A673 (cell line): ENCODE measurements around the gene PGLYRP2. TPM values are rescaled to one million over a fixed set of nuclear protein-coding genes. Genes with fewer than 3 reads are reported as not detected.
"Not testable (repeated sequence)": the region's sequence is repeated elsewhere in the genome, so short reads cannot be mapped to it uniquely, and the experiment has no call there.

Source experiments
- BruUV-seq: library from RNA; stranded (reverse); fragments of 400-500 nt; replicated peaks from 2 replicates; lab custom pipeline; 2021; lab: Mats Ljungman, UMichigan
- CTCF ChIA-PET: fragments of 300-600 bp; sonication (Branson Sonifier 250); formaldehyde crosslinking; loops from one replicate; lab custom pipeline; 2022; ENCODE audit warnings: antibody characterized with exemption; lab: Charles Lee
- POLR2A ChIA-PET: fragments of 300-600 bp; sonication (Branson Sonifier 250); formaldehyde crosslinking; loops from one replicate; lab custom pipeline; 2022; ENCODE audit warnings: antibody characterized with exemption; ENCODE audit not compliant: low non-redundant PET; lab: Charles Lee
- DNase-seq: peaks from one replicate; pipeline ENCODE4 v3.0.0-alpha.2; 2015; ENCODE audit warnings: low spot score
- H3K27ac ChIP-seq: fragments of 200-600 bp; sonication (generic); 2 replicates; pipeline ENCODE4 v1.5.1; 2016; ENCODE audit warnings: mixed run types, low read depth, mild to moderate bottlenecking, mixed read lengths, antibody characterized with exemption, low read length; ENCODE audit not compliant: poor library complexity, severe bottlenecking
- H3K27me3 ChIP-seq: fragments of 200-600 bp; sonication (generic); replicated peaks from 2 replicates; pipeline ENCODE4 v1.6.1; 2017; ENCODE audit warnings: mixed run types, low read depth, mild to moderate bottlenecking, mixed read lengths, antibody characterized with exemption, low read length; ENCODE audit not compliant: insufficient read depth, poor library complexity
- H3K36me3 ChIP-seq: fragments of 200-600 bp; sonication (generic); 2 replicates; pipeline ENCODE4 v1.6.1; 2016; ENCODE audit warnings: mixed run types, mild to moderate bottlenecking, mixed read lengths, antibody characterized with exemption, low read length; ENCODE audit not compliant: insufficient read depth, poor library complexity, severe bottlenecking
- H3K4me1 ChIP-seq: fragments of 200-600 bp; sonication (generic); 2 replicates; pipeline ENCODE4 v1.6.1; 2017; ENCODE audit warnings: mixed run types, mild to moderate bottlenecking, mixed read lengths, antibody characterized with exemption, low read length; ENCODE audit not compliant: insufficient read depth, poor library complexity, severe bottlenecking
- H3K4me3 ChIP-seq: fragments of 200-600 bp; sonication (generic); 2 replicates; pipeline ENCODE4 v1.5.1; 2016; ENCODE audit warnings: low read depth, mixed run types, mild to moderate bottlenecking, mixed read lengths, low read length; ENCODE audit not compliant: poor library complexity, severe bottlenecking
- H3K9me3 ChIP-seq: fragments of 200-600 bp; sonication (generic); 2 replicates; pipeline ENCODE4 v1.6.1; 2016; ENCODE audit warnings: mixed run types, low read depth, mild to moderate bottlenecking, mixed read lengths, antibody characterized with exemption, low read length; ENCODE audit not compliant: poor library complexity, severe bottlenecking
- CTCF ChIP-seq: fragments of 300-800, 200-600 bp; sonication (generic); conservative IDR thresholded peaks from 2 replicates; pipeline ENCODE4 v1.5.1; 2017; ENCODE audit warnings: low read depth, mild to moderate bottlenecking, antibody characterized with exemption, low read length, moderate library complexity, mixed read lengths
- EZH2 ChIP-seq: fragments of 200-600 bp; sonication (generic); IDR thresholded peaks from 2 replicates; pipeline ENCODE4 v1.6.1; 2017; ENCODE audit warnings: borderline replicate concordance, low read depth, mild to moderate bottlenecking, mixed read lengths, antibody characterized with exemption, low read length; ENCODE audit not compliant: poor library complexity, severe bottlenecking
- intact Hi-C: fragments of 100-400 bp; cut with micrococcal nuclease; formaldehyde crosslinking; loops from one replicate; pipeline ENCODE4 v1.10.0; 2022; ENCODE audit not compliant: unreplicated experiment
- total RNA-seq: library from RNA; stranded (reverse); gene quantifications from 2 replicates; pipeline ENCODE4 v1.2.3, GENCODE V29; 2021

The PGLYRP2 gene
- total RNA-seq, 1 experiment from 2014 or later: 3.5 TPM

GRCh38 chr19:15475611-15476010 is 3.7 kb downstream of the PGLYRP2 start:
- no TSS peak for BruUV-seq
- TF ChIP-seq EZH2 (no peak), CTCF (no peak)
- no peak overlapping the region for H3K4me3 ChIP-seq
- no peak for DNase-seq
- H3K27ac ChIP-seq: no peak overlapping the region
- ChIA-PET CTCF (no interaction called here), POLR2A (no interaction called here)
- no peaks in the 10 kb centered on the region for H3K27me3 ChIP-seq
- intact Hi-C loops: no loop called here
- no peaks in the 10 kb centered on the region for H3K9me3 ChIP-seq
- no peaks in the 10 kb centered on the region for H3K36me3 ChIP-seq
- peaks cover 8% of the 10 kb centered on the region for H3K4me1 ChIP-seq

- Histone ChIP-seq H3K36me3 (no peaks in the 10 kb centered on the region), H3K27me3 (no peaks in the 10 kb centered on the region), H3K27ac (no peak overlapping the region), H3K4me1 (peaks cover 4% of the 10 kb centered on the region), H3K9me3 (no peaks in the 10 kb centered on the region), H3K4me3 (no peak overlapping the region)
- DNase-seq: no peak
- POLR2A ChIA-PET: no interaction called here
- BruUV-seq: no TSS peak
- TF ChIP-seq CTCF: no peak
- TF ChIP-seq EZH2: no peak
- CTCF ChIA-PET: no interaction called here
- intact Hi-C loops: no loop called here
Measured at GRCh38 chr19:15475169-15475568, 4.1 kb downstream of the PGLYRP2 start.

GRCh38 chr19:15473821-15474220 is 5.5 kb downstream of the PGLYRP2 start:
- H3K36me3 ChIP-seq, H3K9me3 ChIP-seq, DNase-seq, CTCF ChIA-PET, BruUV-seq, POLR2A ChIA-PET, H3K4me1 ChIP-seq, H3K27me3 ChIP-seq, H3K4me3 ChIP-seq, intact Hi-C loops: not testable (repeated sequence)
- H3K27ac ChIP-seq: peak overlapping the region; percentile 51

GRCh38 chr19:15471639-15472101 is 7.6 kb downstream of the PGLYRP2 start:
- Histone ChIP-seq H3K27ac (no peak overlapping the region), H3K9me3 (no peaks in the 10 kb centered on the region), H3K4me1 (peaks cover 14% of the 10 kb centered on the region), H3K36me3 (no peaks in the 10 kb centered on the region), H3K27me3 (no peaks in the 10 kb centered on the region), H3K4me3 (no peak overlapping the region)
- no peak for TF ChIP-seq CTCF
- TF ChIP-seq EZH2: no peak
- CTCF ChIA-PET: no interaction called here
- BruUV-seq: no TSS peak
- intact Hi-C loops: no loop called here
- DNase-seq: no peak
- POLR2A ChIA-PET: no interaction called here
